GM18505 (cell line): ENCODE measurements around the gene CFAP43.
"Not testable (repeated sequence)": the region's sequence is repeated elsewhere in the genome, so short reads cannot be mapped to it uniquely, and the experiment has no call there.

ENCODE experiments used
- ATAC-seq: cut with Tn5 transposase; IDR thresholded peaks from one replicate; pipeline ENCODE4 v1.9.1; 2021; ENCODE audit not compliant: unreplicated experiment
- POLR2A ChIP-seq: IDR thresholded peaks from 4 replicates; pipeline ENCODE4 v1.6.1; 2011; ENCODE audit warnings: borderline replicate concordance; ENCODE audit not compliant: insufficient read depth, insufficient read length; ENCODE audit errors: extremely low read depth

CFAP43 gene

DNA sequence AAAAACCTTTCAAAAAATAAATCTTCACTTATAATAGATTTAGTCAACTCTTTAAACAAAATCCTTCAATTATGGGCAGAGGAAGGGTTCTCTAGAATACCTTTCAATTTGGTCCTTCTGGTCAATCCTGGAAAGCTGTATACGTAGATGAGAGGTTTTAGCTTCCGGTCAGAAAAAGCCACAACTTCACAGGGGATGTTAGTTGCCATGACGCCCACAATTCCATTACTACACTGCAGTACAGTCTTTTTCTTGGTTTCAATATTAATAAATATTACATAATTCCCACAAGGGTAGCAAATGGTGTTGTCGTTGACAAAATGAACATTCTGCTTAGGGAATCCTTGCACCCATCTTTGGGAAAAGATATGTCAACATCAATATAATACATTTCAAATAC, 1.7 kb downstream of the CFAP43 start:
- ATAC-seq: no peak
- no peak for TF ChIP-seq POLR2A

DNA sequence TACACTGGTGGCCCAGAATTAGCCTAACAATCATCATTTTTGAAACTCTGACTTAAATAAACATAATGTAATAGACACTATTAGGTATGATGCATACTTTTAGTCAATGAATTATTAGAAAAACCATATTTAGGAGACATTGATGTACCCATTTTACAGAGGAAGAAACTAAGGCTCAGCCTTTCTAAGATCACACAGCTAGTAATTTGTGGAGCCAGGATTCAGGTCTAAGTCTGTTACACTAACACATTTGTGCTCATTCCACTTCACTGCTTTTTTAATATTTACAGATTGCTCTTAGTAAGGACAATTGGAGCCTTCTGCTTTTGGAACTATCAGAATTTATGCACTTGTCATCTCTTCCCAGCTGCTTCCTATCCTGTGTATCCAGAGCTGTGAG, 8.9 kb downstream of the CFAP43 start:
- no peak for TF ChIP-seq POLR2A
- ATAC-seq: no peak

DNA sequence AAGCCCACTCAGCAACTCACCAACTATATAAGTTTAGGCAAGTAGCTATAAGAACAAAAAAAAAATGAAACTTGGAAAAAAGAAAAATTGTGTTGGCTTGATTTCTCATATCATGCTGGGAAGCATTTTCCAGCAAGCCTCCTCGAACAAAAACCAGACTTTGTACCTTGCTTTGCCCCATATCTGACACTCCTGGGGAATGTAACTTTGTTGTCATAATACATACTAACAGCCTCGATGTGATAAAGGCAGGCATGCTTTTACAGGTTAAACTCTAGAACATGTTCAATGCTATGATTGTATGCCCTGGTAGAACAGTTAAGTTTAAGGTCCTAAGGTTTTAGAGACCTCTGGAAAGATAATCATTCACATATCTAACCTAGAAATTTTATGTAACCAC, 11.6 kb downstream of the CFAP43 start:
- no peak for TF ChIP-seq POLR2A
- no peak for ATAC-seq

DNA sequence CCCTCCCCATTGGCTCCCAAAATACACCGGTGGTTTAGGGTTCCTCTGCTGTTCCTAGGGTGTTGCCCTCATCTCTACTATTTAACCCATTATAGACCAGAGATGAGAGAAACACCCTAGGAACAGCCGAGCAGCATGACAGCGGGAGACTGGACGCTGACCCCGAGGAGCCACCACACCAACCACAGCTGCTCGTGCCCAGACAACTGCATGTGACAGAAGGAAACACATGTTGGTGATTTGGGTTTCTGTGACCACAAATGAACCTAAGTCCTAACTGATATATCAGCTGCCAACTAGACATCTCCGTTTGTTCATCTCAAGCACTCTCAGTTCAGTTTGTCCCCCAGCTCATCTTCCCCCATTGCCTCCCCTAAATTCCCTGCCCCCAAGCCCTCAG, 13.4 kb downstream of the CFAP43 start:
- TF ChIP-seq POLR2A: no peak

DNA sequence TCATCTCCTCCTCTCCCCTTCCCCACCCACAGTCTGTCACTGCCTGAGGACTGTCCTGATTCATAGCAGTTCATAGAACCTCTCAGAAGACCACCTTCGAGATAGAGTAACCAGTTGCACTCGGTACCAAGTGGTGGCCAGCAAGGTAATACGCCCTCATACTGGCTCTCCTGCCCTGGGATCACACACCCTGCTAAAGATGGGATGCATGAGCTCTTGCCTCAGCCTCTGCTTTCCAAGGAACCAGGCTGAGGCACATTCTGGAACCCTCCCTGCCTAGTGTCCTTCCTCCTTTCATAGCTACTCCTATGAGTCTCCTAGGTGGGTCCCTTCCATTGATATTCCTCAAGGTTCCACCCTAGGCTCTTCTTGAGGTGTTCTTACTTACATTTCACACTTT, 15.5 kb downstream of the CFAP43 start:
- ATAC-seq: no peak
- no peak for TF ChIP-seq POLR2A

More for the DNA sequence above, 13.4 kb downstream of the CFAP43 start:
- no peak for ATAC-seq

DNA sequence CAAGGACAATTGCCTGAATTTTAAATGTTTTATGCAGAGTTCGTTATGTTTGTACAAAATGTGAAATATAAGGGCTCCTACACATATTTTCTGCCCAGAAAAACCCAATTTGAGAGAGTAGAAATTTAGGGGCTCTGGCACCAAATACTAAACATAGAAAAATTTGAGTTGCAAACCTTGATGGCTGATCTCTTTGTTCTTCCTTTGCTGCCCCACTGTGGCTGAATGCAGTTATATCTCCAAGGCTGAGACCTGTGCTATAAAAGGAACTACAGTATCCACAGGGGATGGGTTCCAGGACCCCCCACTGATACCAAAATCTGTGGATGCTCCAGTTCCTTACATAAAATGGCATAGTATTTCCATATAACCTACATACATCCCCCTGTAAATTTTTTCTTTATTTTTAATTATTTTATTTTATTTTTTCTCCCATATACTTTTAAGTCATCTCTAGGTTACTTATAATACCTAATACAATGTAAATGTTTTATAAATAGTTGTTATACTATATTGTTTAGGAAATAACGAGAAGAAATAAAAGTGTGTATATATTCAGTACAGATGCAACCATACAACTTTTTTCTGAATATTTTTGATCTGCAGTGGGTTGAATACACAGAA, 22.5 kb downstream of the CFAP43 start:
- no peak for TF ChIP-seq POLR2A
- ATAC-seq: no peak

DNA sequence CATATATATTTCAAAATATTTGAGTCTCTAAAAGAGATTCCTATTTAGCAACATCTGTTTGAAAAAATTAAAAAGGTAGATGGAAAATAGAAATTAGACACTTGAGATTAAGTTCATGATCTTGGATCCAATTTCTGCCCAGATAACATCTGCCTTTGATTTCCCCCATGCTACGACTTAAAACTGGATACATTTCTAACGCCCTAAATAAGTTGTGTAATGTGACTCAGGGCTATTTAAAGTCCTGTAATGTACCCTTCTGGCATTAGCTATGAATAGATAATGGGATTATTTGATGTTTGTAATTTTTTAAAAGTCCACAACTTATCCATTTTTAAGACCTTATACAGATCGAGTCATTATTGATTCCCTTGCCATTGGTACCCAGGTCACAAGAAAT, 23.4 kb downstream of the CFAP43 start:
- TF ChIP-seq POLR2A: no peak
- ATAC-seq: no peak

DNA sequence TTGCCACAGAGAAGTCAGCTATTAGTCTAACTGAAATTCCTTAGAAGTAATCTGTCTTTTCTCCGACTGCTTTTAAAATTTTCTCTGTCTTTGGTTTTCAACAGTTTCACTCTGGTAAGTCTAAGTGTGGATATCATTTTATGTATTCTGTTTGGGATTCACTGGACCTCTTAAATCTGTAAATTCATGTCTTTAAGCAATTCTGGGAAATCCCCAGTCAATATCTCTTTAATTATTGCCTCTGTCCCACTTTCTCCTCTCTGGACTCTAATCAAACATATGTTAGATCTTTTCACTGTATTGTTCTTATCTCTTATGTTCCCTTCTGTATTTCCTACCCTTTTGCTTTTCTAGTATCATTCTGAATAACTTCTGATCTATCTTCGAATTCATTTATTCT, 29.9 kb downstream of the CFAP43 start:
- TF ChIP-seq POLR2A: no peak
- no peak for ATAC-seq

DNA sequence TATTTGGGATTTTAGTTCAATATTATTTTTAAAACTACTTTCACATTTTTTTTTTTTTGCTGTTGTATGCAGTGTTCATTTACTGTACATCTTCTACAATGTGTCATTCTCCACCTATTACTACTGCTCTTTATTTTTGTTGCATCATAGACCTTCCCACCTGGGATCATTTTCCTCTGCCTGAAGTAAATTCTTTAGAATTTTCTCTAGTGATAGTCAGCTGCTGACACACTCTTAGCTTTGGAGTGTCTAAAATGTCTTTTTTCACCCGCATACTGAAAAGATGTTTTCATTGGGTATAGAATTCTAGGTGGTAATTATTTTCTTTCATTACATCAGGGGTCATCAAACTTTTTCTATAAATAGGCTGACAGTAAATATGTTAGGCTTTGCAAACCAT, 30.5 kb downstream of the CFAP43 start:
- TF ChIP-seq POLR2A: no peak
- ATAC-seq: no peak

DNA sequence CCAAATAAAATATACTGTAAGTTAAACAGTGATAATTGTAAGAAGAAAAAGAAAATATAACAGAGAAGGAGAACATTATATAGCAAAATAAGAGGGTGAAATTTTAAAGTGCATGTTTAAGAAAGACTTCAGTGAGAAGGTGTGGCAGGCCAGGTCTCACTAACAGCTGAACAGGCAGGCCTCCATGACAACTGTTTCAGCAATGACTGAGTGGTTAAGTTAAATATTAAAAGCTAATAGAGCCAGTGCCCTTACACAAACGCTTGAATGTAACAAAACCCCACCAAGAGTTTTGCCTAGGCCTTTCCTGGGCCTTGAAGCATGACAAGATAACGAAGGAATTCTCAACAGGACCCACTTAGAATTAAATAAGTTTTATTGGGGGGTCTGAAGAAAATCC, 32.6 kb downstream of the CFAP43 start:
- TF ChIP-seq POLR2A: no peak
- no peak for ATAC-seq

DNA sequence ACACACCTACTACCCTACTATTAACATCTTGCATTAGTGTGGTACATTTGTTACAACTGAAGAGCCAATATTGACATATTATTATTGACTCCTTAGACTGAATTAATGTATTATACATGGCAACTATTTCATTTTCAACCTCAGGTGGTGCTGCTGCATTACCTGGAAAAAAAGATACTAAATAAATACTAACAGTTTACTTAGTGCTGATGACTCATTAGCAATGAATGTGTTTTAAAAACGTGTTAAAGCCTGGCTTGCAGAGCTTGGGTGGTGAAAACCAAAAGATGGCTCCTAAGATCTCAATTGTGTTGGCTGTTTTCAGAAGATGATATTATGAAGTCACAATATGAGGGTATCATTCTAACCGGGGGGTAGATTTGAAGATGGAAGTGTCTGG, 34.8 kb downstream of the CFAP43 start:
- no peak for TF ChIP-seq POLR2A
- no peak for ATAC-seq

DNA sequence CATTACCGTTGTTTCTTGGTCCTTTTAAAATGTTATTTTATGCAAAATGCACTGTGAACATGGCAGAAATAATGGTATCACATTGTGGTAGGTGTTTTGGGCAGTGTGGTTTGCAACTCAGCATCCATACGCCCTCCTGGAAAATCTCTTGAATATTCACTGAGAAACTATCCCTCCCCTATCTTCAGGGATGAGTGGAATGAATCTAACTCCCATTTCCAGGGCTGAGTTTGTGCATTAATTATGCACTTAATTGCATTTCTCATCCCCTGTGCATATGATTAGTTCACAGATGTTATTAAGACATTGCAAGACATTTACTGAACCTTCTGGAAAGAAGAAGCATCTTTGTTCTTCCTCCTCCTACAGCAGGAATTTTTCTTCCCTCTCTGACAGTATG, 36.5 kb downstream of the CFAP43 start:
- no peak for ATAC-seq
- no peak for TF ChIP-seq POLR2A

DNA sequence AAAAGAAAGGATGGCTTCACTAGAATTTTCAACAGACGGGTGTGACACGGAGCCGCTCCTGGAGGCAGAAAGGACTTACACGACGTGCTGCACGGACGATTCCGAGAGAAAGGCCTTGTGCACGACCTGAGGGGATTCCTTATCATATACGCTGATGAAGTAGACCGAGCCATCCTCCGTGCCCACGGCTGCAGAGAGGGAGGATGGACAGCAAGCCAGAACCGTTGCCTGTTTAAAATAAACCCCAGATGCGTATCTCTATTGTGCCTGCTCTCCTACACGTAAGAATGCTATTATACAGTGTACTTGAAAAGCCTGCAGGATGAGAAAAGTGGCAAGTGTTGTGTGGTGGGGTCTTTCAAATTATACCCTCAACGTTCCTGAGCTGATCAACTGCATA, 38.4 kb downstream of the CFAP43 start:
- TF ChIP-seq POLR2A: no peak
- no peak for ATAC-seq

DNA sequence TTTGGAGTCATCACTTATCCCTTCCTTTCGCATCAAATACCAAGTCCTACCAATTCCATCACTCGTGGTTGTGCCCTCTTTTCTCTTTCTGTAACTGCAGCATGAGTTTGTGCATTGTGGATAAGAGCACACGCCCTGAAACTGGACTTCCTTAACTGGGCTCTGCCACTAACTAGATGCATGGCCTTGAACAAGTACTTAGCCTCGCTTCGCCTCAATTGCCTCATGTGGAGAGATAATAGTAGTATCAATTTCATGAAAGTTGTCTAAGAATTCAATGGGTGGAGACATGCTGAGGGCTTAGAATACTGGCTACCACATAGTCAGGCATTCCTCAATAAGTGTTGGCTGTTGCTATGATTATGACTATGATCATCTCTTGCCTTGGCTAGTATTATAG, 41.5 kb downstream of the CFAP43 start:
- TF ChIP-seq POLR2A: no peak

DNA sequence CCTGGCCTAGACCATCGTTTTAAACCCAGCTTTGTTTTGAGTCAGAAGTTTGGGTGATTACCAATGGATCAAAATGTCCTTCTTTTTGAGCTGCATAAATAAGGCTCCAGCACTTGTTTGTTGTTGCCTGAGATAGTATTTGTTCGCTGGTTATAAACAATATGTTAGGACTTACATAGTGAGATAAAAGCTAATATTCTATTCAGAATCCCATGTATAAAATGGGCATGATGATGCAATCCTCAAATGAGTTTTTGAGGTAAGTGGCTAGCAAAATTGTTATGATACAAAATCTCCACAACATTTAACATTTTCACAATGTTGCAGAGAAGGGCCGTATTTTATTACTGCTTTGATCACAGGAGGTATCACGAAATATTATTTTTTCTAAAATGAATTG, 48.5 kb downstream of the CFAP43 start:
- TF ChIP-seq POLR2A: no peak
- ATAC-seq: no peak

More for the DNA sequence above, 41.5 kb downstream of the CFAP43 start:
- ATAC-seq: no peak

DNA sequence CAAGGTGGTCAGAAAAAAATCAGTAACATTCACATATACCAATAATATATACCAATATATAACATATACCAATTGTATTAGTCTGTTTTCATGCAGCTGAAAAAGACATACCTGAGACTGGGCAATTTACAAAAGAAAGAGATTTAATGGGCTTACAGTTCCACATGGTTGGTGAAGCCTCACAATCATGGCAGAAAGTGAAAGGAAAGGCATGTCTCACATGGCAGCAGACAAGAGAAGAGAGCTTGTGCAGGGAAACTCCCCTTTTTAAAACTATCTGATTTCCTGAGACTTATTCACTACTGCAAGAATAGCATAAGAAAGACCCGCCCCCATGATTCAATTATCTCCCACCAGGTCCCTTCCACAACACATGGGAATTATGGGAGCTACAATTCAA, 58.0 kb downstream of the CFAP43 start:
- ATAC-seq: not testable (repeated sequence)
